RWPE2 (cell line): ENCODE results near the gene ASIC3.

ENCODE experiments used
- ATAC-seq: fragments of 200-7000 bp; cut with Tn5 transposase; 3 replicates; pipeline ENCODE4 v1.9.1; 2021; ENCODE audit warnings: low read depth
- DNase-seq: peaks from one replicate; pipeline ENCODE4 v3.0.0-alpha.2; 2020; ENCODE audit warnings: low spot score
- H3K27ac ChIP-seq: fragments of 450-650 bp; 2 replicates; pipeline ENCODE4 v1.5.1; 2017; ENCODE audit warnings: mild to moderate bottlenecking; ENCODE audit not compliant: poor library complexity, severe bottlenecking
- H3K27me3 ChIP-seq: fragments of 250-450 bp; sonication (Bioruptor Pico); 2 replicates; pipeline ENCODE4 v1.5.1; 2021; ENCODE audit warnings: mild to moderate bottlenecking, moderate library complexity; ENCODE audit not compliant: insufficient read depth, poor library complexity, severe bottlenecking
- H3K36me3 ChIP-seq: fragments of 250-450 bp; sonication (Bioruptor Pico); 2 replicates; pipeline ENCODE4 v1.5.1; 2020; ENCODE audit warnings: low read depth, mild to moderate bottlenecking, moderate library complexity
- H3K4me1 ChIP-seq: fragments of 250-450 bp; sonication (Bioruptor Pico); 2 replicates; pipeline ENCODE4 v1.5.1; 2021; ENCODE audit warnings: mild to moderate bottlenecking, moderate library complexity; ENCODE audit not compliant: insufficient read depth, poor library complexity, severe bottlenecking
- H3K4me3 ChIP-seq: fragments of 250-450 bp; sonication (Bioruptor Pico); 2 replicates; pipeline ENCODE4 v1.5.1; 2021; ENCODE audit warnings: mild to moderate bottlenecking, moderate library complexity; ENCODE audit not compliant: severe bottlenecking
- H3K9me3 ChIP-seq: fragments of 250-450 bp; sonication (Bioruptor Pico); 2 replicates; pipeline ENCODE4 v1.5.1; 2021; ENCODE audit warnings: mild to moderate bottlenecking, moderate library complexity; ENCODE audit not compliant: severe bottlenecking
- TF ChIP-seq, protein P1 (sequence below): fragments of 450-650 bp; IDR thresholded peaks from one replicate; pipeline ENCODE4 v1.5.1; 2017; ENCODE audit warnings: mild to moderate bottlenecking, moderate library complexity; ENCODE audit not compliant: poor library complexity, severe bottlenecking

The ASIC3 gene

GRCh38 chr7:151056666-151057505, 8.6 kb downstream of the ASIC3 start:
- H3K36me3 ChIP-seq = no peaks in the 10 kb centered on the region
- H3K27ac ChIP-seq = no peak overlapping the region
- peak overlapping the region; percentile 48 for H3K4me3 ChIP-seq
- H3K9me3 ChIP-seq = no peaks in the 10 kb centered on the region
- ATAC-seq (no peak), DNase-seq (no peak)
- no peaks in the 10 kb centered on the region for H3K27me3 ChIP-seq
- TF ChIP-seq, protein P1, sequence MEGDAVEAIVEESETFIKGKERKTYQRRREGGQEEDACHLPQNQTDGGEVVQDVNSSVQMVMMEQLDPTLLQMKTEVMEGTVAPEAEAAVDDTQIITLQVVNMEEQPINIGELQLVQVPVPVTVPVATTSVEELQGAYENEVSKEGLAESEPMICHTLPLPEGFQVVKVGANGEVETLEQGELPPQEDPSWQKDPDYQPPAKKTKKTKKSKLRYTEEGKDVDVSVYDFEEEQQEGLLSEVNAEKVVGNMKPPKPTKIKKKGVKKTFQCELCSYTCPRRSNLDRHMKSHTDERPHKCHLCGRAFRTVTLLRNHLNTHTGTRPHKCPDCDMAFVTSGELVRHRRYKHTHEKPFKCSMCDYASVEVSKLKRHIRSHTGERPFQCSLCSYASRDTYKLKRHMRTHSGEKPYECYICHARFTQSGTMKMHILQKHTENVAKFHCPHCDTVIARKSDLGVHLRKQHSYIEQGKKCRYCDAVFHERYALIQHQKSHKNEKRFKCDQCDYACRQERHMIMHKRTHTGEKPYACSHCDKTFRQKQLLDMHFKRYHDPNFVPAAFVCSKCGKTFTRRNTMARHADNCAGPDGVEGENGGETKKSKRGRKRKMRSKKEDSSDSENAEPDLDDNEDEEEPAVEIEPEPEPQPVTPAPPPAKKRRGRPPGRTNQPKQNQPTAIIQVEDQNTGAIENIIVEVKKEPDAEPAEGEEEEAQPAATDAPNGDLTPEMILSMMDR = no peak
- H3K4me1 ChIP-seq = peaks cover 15% of the 10 kb centered on the region

- Histone ChIP-seq H3K4me1 (peaks cover 21% of the 10 kb centered on the region), H3K36me3 (no peaks in the 10 kb centered on the region), H3K27ac (peak within 1 kb of the TSS; percentile 86), H3K9me3 (no peaks in the 10 kb centered on the region), H3K4me3 (peak within 1 kb of the TSS; percentile 48), H3K27me3 (no peaks in the 10 kb centered on the region)
- ATAC-seq (peak; percentile 9), DNase-seq (no peak)
- TF ChIP-seq, protein P1 = no peak
Measured at GRCh38 chr7:151057506-151057988, 9.2 kb downstream of the ASIC3 start, which contains the start of gene CDK5. CDK5 (minus strand) TSS chr7:151057897; CDS start chr7:151057848, 49 bp downstream.

- Histone ChIP-seq H3K27me3 (no peaks in the 10 kb centered on the region), H3K4me3 (peak overlapping the region; percentile 48), H3K27ac (peak overlapping the region; percentile 86), H3K9me3 (no peaks in the 10 kb centered on the region), H3K4me1 (peaks cover 25% of the 10 kb centered on the region), H3K36me3 (no peaks in the 10 kb centered on the region)
- ATAC-seq = peak; percentile 89
- TF ChIP-seq, protein P1 = no peak
- DNase-seq = peak; percentile 99
Measured at GRCh38 chr7:151057989-151058780, 9.9 kb downstream of the ASIC3 start.

GRCh38 chr7:151058781-151059366, 10.5 kb downstream of the ASIC3 start:
- H3K27me3 ChIP-seq = no peaks in the 10 kb centered on the region
- H3K36me3 ChIP-seq = peaks cover 6% of the 10 kb centered on the region; the same call in 1 of the 2 replicates
- peak overlapping the region; percentile 86 for H3K27ac ChIP-seq
- H3K4me1 ChIP-seq = peaks cover 28% of the 10 kb centered on the region
- TF ChIP-seq, protein P1 = no peak
- no peaks in the 10 kb centered on the region for H3K9me3 ChIP-seq
- ATAC-seq (no peak), DNase-seq (no peak)
- H3K4me3 ChIP-seq = peak overlapping the region; percentile 48
